Mesenchymal stem cell (in vitro differentiated cells and primary cell): ENCODE measurements around the gene OGT.
"Not testable (repeated sequence)": the region's sequence is repeated elsewhere in the genome, so short reads cannot be mapped to it uniquely, and the experiment has no call there.

Experiments
- DNase-seq: peaks from one replicate; pipeline ENCODE4 v3.0.0-alpha.2; 2013
- H2AFZ ChIP-seq: one replicate; pipeline ENCODE4 v1.6.1; 2013; ENCODE audit warnings: low read depth, mild to moderate bottlenecking, control low read depth, inconsistent platforms, low read length, moderate library complexity
- H2AK5ac ChIP-seq: 2 replicates; pipeline ENCODE4 v1.6.1; 2013; ENCODE audit warnings: low read length, moderate library complexity, mild to moderate bottlenecking, inconsistent platforms; ENCODE audit not compliant: severe bottlenecking
- H2BK120ac ChIP-seq: one replicate; pipeline ENCODE4 v1.6.1; 2013; ENCODE audit warnings: low read depth, mild to moderate bottlenecking, inconsistent platforms, low read length, moderate library complexity
- H2BK12ac ChIP-seq, 2 experiments: one replicate each; pipeline ENCODE4 v1.6.1; 2013; ENCODE audit warnings: inconsistent platforms in 2 of 2, low read length in 2 of 2, mild to moderate bottlenecking in 2 of 2, moderate library complexity in 2 of 2, control low read depth in 1 of 2
- H2BK15ac ChIP-seq: one replicate; pipeline ENCODE4 v1.6.1; 2013; ENCODE audit warnings: mild to moderate bottlenecking, low read depth, inconsistent platforms; ENCODE audit not compliant: poor library complexity, severe bottlenecking
- H2BK5ac ChIP-seq: 2 replicates; pipeline ENCODE4 v1.6.1; 2013; ENCODE audit warnings: low read depth, mild to moderate bottlenecking, low read length, control low read depth, inconsistent platforms; ENCODE audit not compliant: poor library complexity, severe bottlenecking
- H3K14ac ChIP-seq, 2 experiments: one replicate each; pipeline ENCODE4 v1.6.1; 2013; ENCODE audit warnings: inconsistent platforms in 2 of 2, low read length in 2 of 2, control low read depth in 1 of 2, mild to moderate bottlenecking in 1 of 2, moderate library complexity in 1 of 2
- H3K18ac ChIP-seq, 2 experiments: one replicate each; pipeline ENCODE4 v1.6.1; 2013; ENCODE audit warnings: inconsistent platforms in 2 of 2, low read length in 2 of 2, control low read depth in 1 of 2, low read depth in 1 of 2, mild to moderate bottlenecking in 1 of 2
- H3K23ac ChIP-seq, 2 experiments: one replicate each; pipeline ENCODE4 v1.6.1; 2013; ENCODE audit warnings: inconsistent platforms in 2 of 2, low read length in 2 of 2, mild to moderate bottlenecking in 2 of 2, moderate library complexity in 2 of 2, control low read depth in 1 of 2
- H3K27ac ChIP-seq: 2 replicates; pipeline ENCODE4 v1.5.1; 2013; ENCODE audit warnings: mild to moderate bottlenecking, moderate library complexity, low read length, control low read depth, inconsistent platforms; ENCODE audit not compliant: poor library complexity, severe bottlenecking
- H3K27me3 ChIP-seq, 2 experiments: 2 replicates each; pipeline versions ENCODE4 v1.6.1 to v1.7.0; 2013; ENCODE audit warnings: low read length in 2 of 2, mild to moderate bottlenecking in 2 of 2, moderate library complexity in 2 of 2, control low read depth in 1 of 2, inconsistent platforms in 1 of 2; ENCODE audit not compliant: control insufficient read depth in 1 of 2, insufficient read depth in 1 of 2
- H3K36me3 ChIP-seq, 2 experiments: 2 replicates each; pipeline versions ENCODE4 v1.6.1 to v1.7.0; 2013; ENCODE audit warnings: low read length in 2 of 2, control low read depth in 1 of 2, inconsistent platforms in 1 of 2, low read depth in 1 of 2, mild to moderate bottlenecking in 1 of 2; ENCODE audit not compliant: insufficient read depth in 2 of 2, control insufficient read depth in 1 of 2
- H3K4ac ChIP-seq, 2 experiments: one replicate each; pipeline ENCODE4 v1.6.1; 2013; ENCODE audit warnings: inconsistent platforms in 2 of 2, low read length in 2 of 2, mild to moderate bottlenecking in 2 of 2, moderate library complexity in 2 of 2, control low read depth in 1 of 2, low read depth in 1 of 2
- H3K4me1 ChIP-seq: 2 replicates; pipeline ENCODE4 v1.6.1; 2013; ENCODE audit warnings: low read depth, low read length, control low read depth; ENCODE audit not compliant: control insufficient read depth, insufficient read depth
- H3K4me2 ChIP-seq: 2 replicates; pipeline ENCODE4 v1.6.1; 2013; ENCODE audit warnings: low read length, mild to moderate bottlenecking, inconsistent platforms; ENCODE audit not compliant: poor library complexity, severe bottlenecking
- H3K4me3 ChIP-seq, 2 experiments: 2 replicates each; pipeline versions ENCODE4 v1.5.1 to v1.7.0; 2013; ENCODE audit warnings: low read length in 2 of 2, mild to moderate bottlenecking in 2 of 2, control low read depth in 1 of 2, low read depth in 1 of 2; ENCODE audit not compliant: insufficient read depth in 1 of 2
- H3K79me1 ChIP-seq: replicated peaks from 2 replicates; pipeline ENCODE4 v1.6.1; 2013; ENCODE audit warnings: mild to moderate bottlenecking, control low read depth, low read length, inconsistent platforms; ENCODE audit not compliant: poor library complexity, severe bottlenecking
- H3K9ac ChIP-seq: 2 replicates; pipeline ENCODE4 v1.7.0; 2013; ENCODE audit warnings: mild to moderate bottlenecking, low read length, moderate library complexity
- H3K9me3 ChIP-seq: 2 replicates; pipeline ENCODE4 v1.7.0; 2013; ENCODE audit warnings: mild to moderate bottlenecking, low read length; ENCODE audit not compliant: control insufficient read depth
- H4K8ac ChIP-seq: one replicate; pipeline ENCODE4 v1.6.1; 2013; ENCODE audit warnings: inconsistent platforms, mild to moderate bottlenecking, low read length, moderate library complexity
- H4K91ac ChIP-seq: one replicate; pipeline ENCODE4 v1.6.1; 2013; ENCODE audit warnings: mild to moderate bottlenecking, low read length, inconsistent platforms
- WGBS: methylation state at CpG from one replicate; pipeline ENCODE4 v1.1.7; 2013; ENCODE audit warnings: mixed read lengths; 5-methylcytosine and 5-hydroxymethylcytosine counted together

Gene OGT

DNA sequence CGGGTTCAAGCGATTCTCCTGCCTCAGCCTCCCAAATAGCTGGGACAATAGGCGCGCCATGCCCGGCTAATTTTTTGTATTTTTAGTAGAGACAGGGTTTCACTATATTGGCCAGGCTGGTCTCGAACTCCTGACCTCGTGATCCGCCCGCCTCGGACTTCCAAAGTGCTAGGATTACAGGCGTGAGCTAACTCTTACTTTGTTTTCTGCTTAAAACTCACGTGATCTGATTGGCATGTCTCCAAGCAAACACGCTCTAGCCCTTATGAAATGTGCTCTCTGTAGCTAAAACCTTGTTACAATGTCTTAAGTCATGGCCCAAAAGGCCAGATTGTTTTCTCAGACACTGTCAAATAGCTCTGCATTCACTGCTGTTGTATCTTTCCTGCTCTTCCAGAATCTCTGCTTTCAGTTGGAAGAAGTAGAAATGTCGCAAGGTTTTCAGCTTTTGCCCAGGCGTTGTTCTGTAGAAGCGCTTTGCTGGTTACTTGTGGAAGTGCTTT is 39.7 kb upstream of the OGT start:
- Histone ChIP-seq H3K79me1 (no peaks in the 10 kb centered on the region), H3K27ac (no peak overlapping the region), H3K4ac (no peak overlapping the region), H3K9ac (peak overlapping the region; percentile 70), H3K27me3 (no peaks in the 10 kb centered on the region), H2AK5ac (no peak overlapping the region), H3K18ac (no peak overlapping the region), H3K4me2 (no peak overlapping the region), H3K4me1 (no peaks in the 10 kb centered on the region), H2BK15ac (no peak overlapping the region), H2AFZ (no peak overlapping the region), H2BK12ac (no peak overlapping the region), H3K9me3 (no peaks in the 10 kb centered on the region), H3K14ac (no peak overlapping the region), H4K8ac (no peak overlapping the region), H3K36me3 (peaks cover 0 to 8% of the 10 kb centered on the region in 2 experiments), H2BK5ac (no peak overlapping the region), H2BK120ac (no peak overlapping the region), H3K4me3 (peak overlapping the region in 1 of 2 experiments; percentile 76), H4K91ac (no peak overlapping the region), H3K23ac (no peak overlapping the region)
- DNase-seq, result no peak
- 96% methylated on average over 14 of the region's 16 CpGs for WGBS

DNA sequence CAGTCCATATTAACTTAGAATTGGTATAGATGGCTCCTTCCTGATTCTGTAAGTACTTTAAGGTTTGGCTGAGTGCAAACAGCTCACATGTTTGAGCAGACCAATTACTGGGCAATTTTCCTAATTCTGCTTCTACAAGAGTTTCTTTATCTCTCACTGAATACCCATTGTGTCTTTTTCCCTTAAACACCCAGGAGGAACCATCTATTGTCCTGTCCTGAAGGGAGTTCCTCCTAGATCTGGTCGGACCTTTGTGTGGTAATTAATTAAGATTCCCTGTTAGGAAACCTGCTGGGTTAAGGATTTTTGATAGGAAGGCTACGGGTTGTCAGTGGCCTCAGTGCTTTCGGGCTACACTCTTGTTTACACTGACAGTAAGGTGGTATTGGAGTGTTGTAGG is 36.9 kb upstream of the OGT start:
- H2BK5ac ChIP-seq, H3K9me3 ChIP-seq, DNase-seq, H3K4ac ChIP-seq, H4K91ac ChIP-seq, H3K14ac ChIP-seq, H2BK12ac ChIP-seq, H3K18ac ChIP-seq, H3K4me1 ChIP-seq, H3K9ac ChIP-seq, H3K27me3 ChIP-seq, H3K27ac ChIP-seq, H2BK120ac ChIP-seq, H3K23ac ChIP-seq, H2AK5ac ChIP-seq, H2BK15ac ChIP-seq, H3K4me2 ChIP-seq, H3K79me1 ChIP-seq, H4K8ac ChIP-seq, H2AFZ ChIP-seq, H3K36me3 ChIP-seq, H3K4me3 ChIP-seq: not testable (repeated sequence)
- 75% methylated on average over 2 of the region's 3 CpGs for WGBS

DNA sequence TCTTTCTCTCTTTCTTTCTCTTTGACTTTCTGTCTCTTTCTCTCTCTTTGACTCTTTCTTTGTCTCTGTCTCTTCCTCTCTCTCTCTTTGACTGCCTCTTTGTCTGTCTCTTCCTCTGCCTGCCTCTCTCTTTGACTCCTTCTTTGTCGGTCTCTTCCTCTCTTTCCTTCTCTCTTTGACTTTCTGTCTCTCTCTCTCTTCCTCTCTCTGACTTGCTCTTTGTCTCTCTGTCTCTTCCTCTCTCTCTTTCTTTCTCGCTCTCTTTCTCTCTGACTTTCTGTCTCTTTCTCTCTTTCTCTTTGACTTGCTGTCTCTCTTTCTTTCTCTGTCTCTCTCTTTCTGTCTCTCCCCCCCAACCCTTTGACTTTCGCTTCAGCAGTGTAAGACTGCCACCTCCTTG is 36.4 kb upstream of the OGT start:
- Histone ChIP-seq H3K4ac (no peak overlapping the region), H2AFZ (no peak overlapping the region), H3K36me3 (peaks cover 0 to 8% of the 10 kb centered on the region in 2 experiments), H3K4me3 (no peak overlapping the region), H3K27ac (no peak overlapping the region), H3K27me3 (no peaks in the 10 kb centered on the region), H3K14ac (no peak overlapping the region), H2BK15ac (no peak overlapping the region), H3K9me3 (no peaks in the 10 kb centered on the region), H3K4me1 (no peaks in the 10 kb centered on the region), H2AK5ac (no peak overlapping the region), H2BK12ac (no peak overlapping the region), H3K79me1 (no peaks in the 10 kb centered on the region), H2BK120ac (no peak overlapping the region), H4K91ac (no peak overlapping the region), H3K9ac (no peak overlapping the region), H2BK5ac (no peak overlapping the region), H3K4me2 (no peak overlapping the region), H3K18ac (no peak overlapping the region), H4K8ac (no peak overlapping the region), H3K23ac (no peak overlapping the region)
- DNase-seq, result no peak
- WGBS, result 92% methylated on average over 2 of the region's 3 CpGs

DNA sequence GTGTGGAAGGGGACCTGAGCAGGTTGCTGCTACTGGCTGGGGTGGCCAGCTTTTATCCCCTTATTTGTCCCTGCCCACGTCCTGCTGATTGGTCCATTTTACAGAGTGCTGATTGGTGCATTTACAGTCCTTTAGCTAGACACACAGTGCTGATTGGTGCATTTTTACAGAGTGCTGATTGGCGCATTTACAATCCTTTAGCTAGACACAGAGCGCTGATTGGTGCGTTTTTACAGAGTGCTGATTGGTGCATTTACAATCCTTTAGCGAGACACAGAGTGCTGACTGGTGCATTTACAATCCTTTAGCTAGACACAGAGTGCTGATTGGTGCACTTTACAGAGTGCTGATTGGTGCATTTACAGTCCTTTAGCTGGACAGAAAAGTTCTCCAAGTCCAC is 30.8 kb upstream of the OGT start:
- H2AFZ ChIP-seq, H3K4me3 ChIP-seq, H2AK5ac ChIP-seq, H2BK5ac ChIP-seq, H3K9me3 ChIP-seq, H2BK15ac ChIP-seq, H3K18ac ChIP-seq, H3K27ac ChIP-seq, H4K91ac ChIP-seq, H3K4me2 ChIP-seq, DNase-seq, H3K9ac ChIP-seq, H3K4ac ChIP-seq, H3K79me1 ChIP-seq, H3K36me3 ChIP-seq, H3K14ac ChIP-seq, H3K4me1 ChIP-seq, H3K23ac ChIP-seq, H3K27me3 ChIP-seq, H4K8ac ChIP-seq, H2BK12ac ChIP-seq, H2BK120ac ChIP-seq: not testable (repeated sequence)
- 73% methylated on average over 5 of the region's 5 CpGs for WGBS
